A549 treated with ZK216348 at 1 μM for 4 hours (cell line): ENCODE data around the gene HCLS1. TPM values are rescaled to one million over a fixed set of nuclear protein-coding genes. Genes with fewer than 3 reads are reported as not detected.

ENCODE experiments used
- total RNA-seq: library from RNA; stranded (reverse); fragments of 200-300 nt; extraction: Qiagen RNA extraction; gene quantifications from 5 replicates; pipeline ENCODE4 v1.2.3, GENCODE V29; 2022; ENCODE audit warnings: low read depth

Gene HCLS1
- 0.11 to 0.19 TPM (median 0.18 TPM) in 3 of 5 replicates, not detected in the others for total RNA-seq

GRCh38 chr3:121660356-121661171, at the start of gene HCLS1:
Gene HCLS1 (minus strand): TSS chr3:121660903. CDS start chr3:121658347, 2,556 bp downstream.

GRCh38 chr3:121592856-121593702, 67.6 kb downstream of the HCLS1 start, which contains the start of gene FBXO40:
Gene FBXO40 (plus strand): TSS chr3:121593379. CDS start chr3:121620576, 27,197 bp downstream.

Other genes starting within 250 kb of the HCLS1 start
- 6.3 to 7.9 TPM (median 7.2 TPM) in 5 replicates for gene POLQ, start 114.9 kb downstream of the HCLS1 start, total RNA-seq
- gene ARGFX, start 93.0 kb downstream of the HCLS1 start, total RNA-seq = not detected in 5 replicates
- not detected in 5 replicates for gene FBXO40, start 67.5 kb downstream of the HCLS1 start, total RNA-seq
- 15.6 to 22.1 TPM (median 16.4 TPM) in 5 replicates for gene GOLGB1, start 88.8 kb upstream of the HCLS1 start, total RNA-seq
- gene IQCB1, start 174.2 kb upstream of the HCLS1 start, total RNA-seq = 9.6 to 13.6 TPM (median 10.2 TPM) in 5 replicates
- 1.4 to 2.6 TPM (median 2.1 TPM) in 5 replicates for gene EAF2, start 174.3 kb upstream of the HCLS1 start, total RNA-seq
- gene SLC15A2, start 233.5 kb upstream of the HCLS1 start, total RNA-seq = 0.02 to 0.95 TPM (median 0.16 TPM) in 4 of 5 replicates, not detected in the other